HG02852 (cell line): Measurements from ENCODE around the gene LETMD1.
"Not testable (repeated sequence)": the region's sequence is repeated elsewhere in the genome, so short reads cannot be mapped to it uniquely, and the experiment has no call there.

ENCODE experiments used
- ATAC-seq: cut with Tn5 transposase; IDR thresholded peaks from one replicate; pipeline ENCODE4 v1.9.1; 2021; ENCODE audit warnings: mild to moderate bottlenecking, moderate library complexity; ENCODE audit not compliant: unreplicated experiment

The LETMD1 gene

DNA sequence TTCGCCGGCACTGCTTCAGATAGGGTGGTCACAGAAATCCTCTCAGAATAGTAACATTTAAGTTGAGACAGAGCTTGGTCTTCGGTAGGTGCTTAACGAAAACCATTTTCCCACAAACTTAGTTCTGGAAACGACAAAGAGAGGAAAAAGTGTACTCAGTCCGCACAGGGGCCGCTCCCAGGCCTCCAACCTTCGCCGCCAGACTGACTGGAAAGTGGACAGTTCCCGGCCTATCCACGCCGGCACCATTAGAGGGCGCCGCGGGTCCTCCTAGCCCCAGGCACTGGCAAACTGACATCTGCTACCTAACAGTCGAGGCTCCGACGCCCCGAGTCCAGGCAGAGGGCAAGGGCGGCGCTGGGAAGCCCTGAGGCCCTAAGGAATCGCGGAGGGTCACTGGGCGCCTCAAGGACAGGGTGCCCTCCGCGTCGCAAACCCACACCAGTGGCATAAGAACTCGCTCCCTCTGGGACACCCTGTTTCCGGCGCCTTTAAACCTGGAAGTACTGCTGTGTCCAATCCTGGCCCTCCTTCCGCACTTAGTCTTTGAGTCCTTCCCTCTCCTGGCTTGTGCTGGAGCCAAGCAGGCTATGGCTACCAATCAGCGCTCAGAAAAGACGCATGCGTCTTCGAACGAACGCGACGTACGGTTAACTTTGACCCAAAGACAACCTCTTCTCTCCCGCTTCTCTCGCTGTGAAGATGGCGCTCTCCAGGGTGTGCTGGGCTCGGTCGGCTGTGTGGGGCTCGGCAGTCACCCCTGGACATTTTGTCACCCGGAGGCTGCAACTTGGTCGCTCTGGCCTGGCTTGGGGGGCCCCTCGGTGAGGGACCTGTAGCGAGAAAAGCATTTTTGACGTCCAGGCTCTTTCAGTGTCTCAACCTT is at the start of gene LETMD1:
LETMD1 (plus strand) TSS at position 673 of the 886 bp plus-strand sequence; CDS start at position 703, 30 bp downstream.
- peak; percentile 98 for ATAC-seq

GRCh38 chr12:50999093-50999492 is 49.0 kb upstream of the LETMD1 start:
- no peak for ATAC-seq

GRCh38 chr12:51000245-51000644 is 47.9 kb upstream of the LETMD1 start:
- no peak for ATAC-seq

DNA sequence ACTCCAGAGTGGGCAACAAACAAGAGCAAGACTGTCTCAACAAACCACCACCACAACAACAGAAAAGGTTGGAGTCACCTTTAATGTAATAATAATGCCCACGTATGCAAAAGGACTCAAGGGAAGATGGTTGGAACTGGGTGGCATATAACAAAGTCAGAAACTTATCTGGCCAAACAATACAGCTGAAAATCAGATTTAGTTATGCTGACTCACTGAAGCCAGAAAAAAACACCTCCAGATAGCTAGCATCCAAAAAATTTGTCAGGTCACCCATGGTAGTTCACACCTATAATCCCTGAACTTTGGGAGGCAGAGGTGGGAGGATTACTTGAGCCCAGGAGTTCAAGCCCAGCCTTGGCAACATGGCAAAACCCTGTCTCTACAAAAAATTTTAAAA is 46.3 kb upstream of the LETMD1 start:
- no peak for ATAC-seq

GRCh38 chr12:51004504-51004903 is 43.6 kb upstream of the LETMD1 start:
- no peak for ATAC-seq

- ATAC-seq: no peak
Measured at GRCh38 chr12:51005030-51005429, 43.1 kb upstream of the LETMD1 start.

- no peak for ATAC-seq
Measured at GRCh38 chr12:51005671-51006070, 42.5 kb upstream of the LETMD1 start.

DNA sequence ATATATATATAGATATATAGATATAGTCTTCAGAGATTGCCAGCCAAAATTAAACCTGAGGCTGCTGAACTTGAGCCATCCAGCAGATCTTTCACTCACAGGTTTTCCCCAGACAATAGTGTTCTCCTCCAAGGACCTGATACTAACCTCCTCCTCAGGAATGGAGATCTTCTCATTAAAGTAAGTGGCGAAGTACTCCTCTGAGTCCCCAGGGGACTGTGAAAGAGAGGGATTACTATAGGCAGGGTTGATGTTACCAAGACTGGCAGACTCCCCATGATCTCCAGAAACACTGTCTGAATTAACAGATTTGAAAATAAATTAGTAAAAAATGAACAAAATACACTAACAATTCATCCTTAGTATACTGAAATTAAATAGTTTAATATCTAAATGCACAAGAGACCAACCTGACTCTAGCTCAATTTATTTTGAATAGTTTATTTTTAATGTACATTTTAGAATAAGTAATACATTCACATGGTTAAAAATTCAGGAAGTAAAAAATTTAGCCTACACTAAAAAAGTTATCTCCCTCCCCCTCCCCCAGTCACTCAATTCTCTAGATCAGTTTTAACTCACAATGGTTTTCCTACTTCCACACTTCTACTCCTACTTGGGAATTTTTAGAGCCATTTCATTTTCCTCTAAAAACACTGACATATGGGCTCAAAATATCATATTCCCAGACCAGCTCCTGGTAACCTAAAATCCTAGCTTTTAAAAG is 39.6 kb upstream of the LETMD1 start:
- no peak for ATAC-seq

- ATAC-seq: no peak
Measured at GRCh38 chr12:51009056-51009440, 39.1 kb upstream of the LETMD1 start.

- ATAC-seq: no peak
Measured at GRCh38 chr12:51011955-51012354, 36.2 kb upstream of the LETMD1 start.

GRCh38 chr12:51012570-51013236 is 35.4 kb upstream of the LETMD1 start:
- ATAC-seq: no peak

GRCh38 chr12:51013441-51013840 is 34.7 kb upstream of the LETMD1 start:
- ATAC-seq: no peak

- ATAC-seq: not testable (repeated sequence)
Measured at GRCh38 chr12:51014467-51014866, 33.7 kb upstream of the LETMD1 start.

- ATAC-seq: no peak
Measured at GRCh38 chr12:51017452-51017851, 30.7 kb upstream of the LETMD1 start.

DNA sequence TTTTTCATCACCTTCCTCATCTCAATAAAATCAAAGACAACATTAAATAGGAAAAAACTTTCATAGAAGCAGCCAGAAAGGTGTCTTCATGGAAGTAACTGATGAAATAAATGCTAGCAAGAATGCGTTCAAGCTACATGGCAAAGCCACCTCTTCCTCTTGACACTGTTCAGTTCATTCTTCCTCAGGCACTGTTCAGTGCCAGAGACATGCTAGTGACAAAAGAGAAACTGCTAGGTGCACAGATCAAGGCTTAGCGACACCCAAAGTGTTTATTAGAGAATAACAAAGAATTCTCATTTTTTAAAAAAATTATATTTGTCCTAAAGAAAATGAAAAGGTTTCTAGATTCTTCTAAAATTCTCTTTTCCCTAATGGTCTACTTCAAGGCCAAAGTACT is 29.2 kb upstream of the LETMD1 start:
- ATAC-seq: no peak

GRCh38 chr12:51019927-51020326 is 28.2 kb upstream of the LETMD1 start:
- ATAC-seq: no peak

DNA sequence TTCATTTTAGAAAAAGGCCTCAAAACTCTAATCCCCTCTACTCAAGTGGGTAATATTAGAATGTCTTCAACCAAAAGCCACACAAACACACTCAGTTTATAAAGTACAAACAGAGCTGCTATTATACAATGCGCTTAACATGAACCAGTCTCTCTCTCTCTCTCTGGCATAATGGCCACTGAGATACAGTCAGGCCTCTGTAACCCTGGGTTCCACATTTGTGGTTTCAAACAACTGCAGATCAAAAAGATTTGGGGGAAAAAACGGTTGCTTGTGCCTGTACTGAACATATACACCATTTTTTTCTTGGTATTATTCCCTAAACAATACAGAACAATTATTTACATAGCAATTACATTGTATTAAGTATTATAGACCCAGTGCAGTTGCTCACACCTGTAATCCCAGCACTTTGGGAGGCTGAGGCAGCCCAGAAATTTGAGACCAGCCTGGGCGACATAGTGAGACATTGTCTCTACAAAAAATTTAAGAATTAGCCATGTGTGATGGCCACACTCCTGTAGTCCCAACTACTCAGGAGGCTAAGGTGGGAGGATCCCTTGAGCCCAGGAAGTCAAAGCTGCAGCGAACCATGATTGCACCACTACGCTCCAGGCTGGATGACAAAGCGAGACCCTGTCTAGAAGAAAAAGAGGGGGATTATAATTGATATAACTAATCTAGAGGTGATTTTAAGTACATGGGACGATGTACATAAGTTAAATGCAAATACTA is 27.5 kb upstream of the LETMD1 start:
- ATAC-seq: no peak

- ATAC-seq: no peak
Measured at GRCh38 chr12:51021694-51022093, 26.4 kb upstream of the LETMD1 start.

- ATAC-seq: no peak
Measured at GRCh38 chr12:51023625-51024382, 24.3 kb upstream of the LETMD1 start.

- ATAC-seq: no peak
Measured at GRCh38 chr12:51025338-51025835, 22.7 kb upstream of the LETMD1 start.
